HepG2 (cell line): ENCODE measurements around the gene ASCC2. TPM values are rescaled to one million over a fixed set of nuclear protein-coding genes. Genes with fewer than 3 reads are reported as not detected.

Source experiments
- ATAC-seq: fragments of 200-7000 bp; cut with Tn5 transposase; 3 replicates; pipeline ENCODE4 v1.9.1; 2020; ENCODE audit warnings: mild to moderate bottlenecking, moderate library complexity
- BruUV-seq: library from RNA; stranded (reverse); fragments of 400-500 nt; replicated peaks from 2 replicates; lab custom pipeline; 2021; lab: Mats Ljungman, UMichigan
- CTCF ChIA-PET: fragments of 300-600 bp; formaldehyde crosslinking; extraction: SDS; loops from one replicate; lab custom pipeline; 2021; ENCODE audit warnings: low total read pairs, inconsistent platforms, low intra/inter-chr PET ratio; lab: Yijun Ruan, JAX
- POLR2A ChIA-PET: fragments of 350-600 bp; sonication (Branson Sonifier 250); formaldehyde crosslinking; loops from one replicate; lab custom pipeline; 2020; ENCODE audit warnings: antibody characterized with exemption, inconsistent platforms; lab: Yijun Ruan, JAX
- DNase-seq: peaks from one replicate; pipeline ENCODE4 v3.0.0-alpha.2; 2015; ENCODE audit warnings: low spot score
- FAIRE-seq: peaks from 3 replicates; lab custom pipeline; 2011; peaks lifted over from hg19 to GRCh38; lab: Jason Lieb, UNC
- H2AFZ ChIP-seq: one replicate; pipeline ENCODE4 v1.6.1; 2011; ENCODE audit warnings: low read length, inconsistent platforms
- H3K27ac ChIP-seq: fragments of 300-600 bp; 3 replicates; pipeline ENCODE4 v1.8.0; 2011; ENCODE audit warnings: mixed run types, mild to moderate bottlenecking, mixed read lengths, low read length, inconsistent platforms; ENCODE audit not compliant: insufficient read depth; ENCODE audit errors: extremely low read length
- H3K27me3 ChIP-seq, 2 experiments: fragments of 200-600 bp in 1 of 2; 2 replicates in 1 of 2; 3 replicates in 1 of 2; pipeline versions ENCODE4 v1.6.0 to v1.8.0; 2011; ENCODE audit warnings: low read length in 2 of 2, mild to moderate bottlenecking in 2 of 2, moderate library complexity in 2 of 2, inconsistent platforms in 1 of 2; ENCODE audit not compliant: insufficient read depth in 2 of 2, control insufficient read depth in 1 of 2
- H3K36me3 ChIP-seq, 2 experiments: fragments of 200-600 bp in 1 of 2; replicated peaks in 1 of 2; 2 replicates in 1 of 2; 3 replicates in 1 of 2; pipeline versions ENCODE4 v1.5.1 to v1.8.0; 2011; ENCODE audit warnings: low read length in 2 of 2, inconsistent platforms in 1 of 2; ENCODE audit not compliant: insufficient read depth in 2 of 2, control insufficient read depth in 1 of 2
- H3K4me1 ChIP-seq: 2 replicates; pipeline ENCODE4 v1.5.1; 2012; ENCODE audit warnings: low read length, inconsistent platforms; ENCODE audit not compliant: insufficient read depth
- H3K4me2 ChIP-seq: 2 replicates; pipeline ENCODE4 v1.6.0; 2011; ENCODE audit warnings: low read depth, low read length, inconsistent platforms
- H3K4me3 ChIP-seq, 3 experiments: fragments of 200-600 bp in 1 of 3; sonication (generic), shearing (Covaris generic) in 1 of 3; replicated peaks in 1 of 3; 2 replicates each; pipeline ENCODE4 v1.5.1; 2011 to 2016; ENCODE audit warnings: low read length in 3 of 3, inconsistent platforms in 2 of 3, low read depth in 2 of 3, mild to moderate bottlenecking in 2 of 3, control low read depth in 1 of 3, mixed read lengths in 1 of 3; ENCODE audit not compliant: insufficient read depth in 1 of 3
- H3K79me2 ChIP-seq: one replicate; pipeline ENCODE4 v1.6.1; 2011; ENCODE audit warnings: low read length, inconsistent platforms; ENCODE audit not compliant: insufficient read depth
- H3K9ac ChIP-seq: 2 replicates; pipeline ENCODE4 v1.6.0; 2011; ENCODE audit warnings: mild to moderate bottlenecking, low read depth, low read length, inconsistent platforms; ENCODE audit not compliant: insufficient read depth
- H3K9me3 ChIP-seq: 2 replicates; pipeline ENCODE4 v1.5.1; 2012; ENCODE audit warnings: mild to moderate bottlenecking, low read length
- H4K20me1 ChIP-seq: 2 replicates; pipeline ENCODE4 v1.6.0; 2011; ENCODE audit warnings: inconsistent platforms, mild to moderate bottlenecking, low read length, moderate library complexity; ENCODE audit not compliant: insufficient read depth
- CEBPG ChIP-seq: IDR thresholded peaks from 2 replicates; pipeline ENCODE4 v1.6.1; 2016
- DMAP1 ChIP-seq: IDR thresholded peaks from 2 replicates; pipeline ENCODE4 v1.6.1; 2016
- GATAD1 ChIP-seq: IDR thresholded peaks from 2 replicates; pipeline ENCODE4 v1.6.1; 2016; ENCODE audit warnings: missing genetic modification reagents, missing compliant biosample characterization
- RARA ChIP-seq: IDR thresholded peaks from 2 replicates; pipeline ENCODE4 v1.6.1; 2016; ENCODE audit warnings: missing genetic modification reagents, missing compliant biosample characterization
- SMAD9 ChIP-seq: sonication (generic); formaldehyde crosslinking; IDR thresholded peaks from 2 replicates; pipeline ENCODE4 v1.5.1; 2020; ENCODE audit warnings: mild to moderate bottlenecking, missing genetic modification reagents
- ZNF12 ChIP-seq: sonication (generic); formaldehyde crosslinking; IDR thresholded peaks from 2 replicates; pipeline ENCODE4 v1.5.0; 2020; ENCODE audit warnings: missing genetic modification reagents
- ZNF230 ChIP-seq: sonication (generic); formaldehyde crosslinking; IDR thresholded peaks from 2 replicates; pipeline ENCODE4 v1.4.0; 2020; ENCODE audit warnings: mild to moderate bottlenecking, missing genetic modification reagents
- ZNF552 ChIP-seq: sonication (generic); formaldehyde crosslinking; IDR thresholded peaks from 2 replicates; pipeline ENCODE4 v1.9.0; 2022; ENCODE audit warnings: missing genetic modification reagents, mild to moderate bottlenecking, borderline replicate concordance
- ZNF768 ChIP-seq: sonication (generic); formaldehyde crosslinking; IDR thresholded peaks from 2 replicates; pipeline ENCODE4 v1.4.0; 2020; ENCODE audit warnings: missing genetic modification reagents
- ZNF770 ChIP-seq: sonication (generic); formaldehyde crosslinking; IDR thresholded peaks from 2 replicates; pipeline ENCODE4 v1.5.0; 2020; ENCODE audit warnings: mild to moderate bottlenecking, missing genetic modification reagents
- WGBS: methylation state at CpG from one replicate; pipeline ENCODE4 v1.1.6; 2017; ENCODE audit warnings: low lambda C conversion rate; 5-methylcytosine and 5-hydroxymethylcytosine counted together
- in situ Hi-C: cut with HindIII; loops from 2 replicates; pipeline ENCODE4 v1.10.0; 2017; ENCODE audit warnings: low pct_unique_long_range_greater_than_20kb; ENCODE audit not compliant: extremely low pct_ligation_motif_present
- intact Hi-C: fragments of 100-400 bp; cut with micrococcal nuclease; formaldehyde crosslinking; loops from one replicate; pipeline ENCODE4 v1.10.0; 2022; ENCODE audit not compliant: unreplicated experiment
- polyA plus RNA-seq, 8 experiments: library from polyadenylated mRNA; depleted of rRNA in 3 of 8; stranded (reverse) in 7 of 8; unstranded in 1 of 8; fragments of >200 nt; fragmentation: Illumina TruSeq in 4 of 8; extraction: Trizol in 4 of 8; gene quantifications; 2 replicates each; pipeline versions ENCODE4 v1.2.1 to v1.2.3, GENCODE V29; 2011 to 2016; ENCODE audit warnings: low read depth in 4 of 8, missing spikeins in 1 of 8, mixed read lengths in 1 of 8; ENCODE audit not compliant: insufficient read depth in 1 of 8
- total RNA-seq, 5 experiments: library from RNA; depleted of rRNA; stranded (reverse); fragments of >200 nt; fragmentation: Illumina TruSeq; extraction: Trizol; gene quantifications; 2 replicates each; pipeline ENCODE4 v1.2.3, GENCODE V29; 2016; ENCODE audit warnings: low read depth in 1 of 5
- TF ChIP-seq, protein P1 (sequence below): IDR thresholded peaks from 2 replicates; pipeline ENCODE4 v1.6.1; 2018; ENCODE audit warnings: missing genetic modification reagents

Gene ASCC2
- total and polyA plus RNA-seq, 2 of the 13 experiments (the other 11 are each of a cell fraction or from before 2014, with no cell fraction given): 26.2 to 26.3 TPM

- ATAC-seq (peak; percentile 72), FAIRE-seq (peak; percentile 30)
- peaks cover 29 to 66% of the 10 kb centered on the region in 2 experiments for H3K36me3 ChIP-seq
- peaks cover 48% of the 10 kb centered on the region for H3K4me1 ChIP-seq
- H3K27ac ChIP-seq: no peak overlapping the region
- H3K4me3 ChIP-seq: no peak overlapping the region
- in situ Hi-C loops (no loop called here), intact Hi-C loops (no loop called here)
- no peaks in the 10 kb centered on the region for H3K9me3 ChIP-seq
- 4% methylated on average over 2 of the region's 2 CpGs for WGBS
- no peaks in the 10 kb centered on the region for H3K79me2 ChIP-seq
- H4K20me1 ChIP-seq: no peaks in the 10 kb centered on the region
- TF ChIP-seq ZNF12 (CRISPR knock-in tag) (no peak), CEBPG (CRISPR knock-in tag) (peak; percentile 42; the same call in 1 of the 2 replicates), RARA (CRISPR knock-in tag) (0 out of 2 replicates have a peak, but pooled peaks have one; percentile 8), DMAP1 (CRISPR knock-in tag) (no peak), ZNF768 (CRISPR knock-in tag) (peak; percentile 76; the same call in 1 of the 2 replicates), ZNF770 (CRISPR knock-in tag) (peak; percentile 82), SMAD9 (CRISPR knock-in tag) (no peak), ZNF230 (CRISPR knock-in tag) (no peak), GATAD1 (CRISPR knock-in tag) (no peak), ZNF552 (CRISPR knock-in tag) (no peak)
- TF ChIP-seq, protein P1, sequence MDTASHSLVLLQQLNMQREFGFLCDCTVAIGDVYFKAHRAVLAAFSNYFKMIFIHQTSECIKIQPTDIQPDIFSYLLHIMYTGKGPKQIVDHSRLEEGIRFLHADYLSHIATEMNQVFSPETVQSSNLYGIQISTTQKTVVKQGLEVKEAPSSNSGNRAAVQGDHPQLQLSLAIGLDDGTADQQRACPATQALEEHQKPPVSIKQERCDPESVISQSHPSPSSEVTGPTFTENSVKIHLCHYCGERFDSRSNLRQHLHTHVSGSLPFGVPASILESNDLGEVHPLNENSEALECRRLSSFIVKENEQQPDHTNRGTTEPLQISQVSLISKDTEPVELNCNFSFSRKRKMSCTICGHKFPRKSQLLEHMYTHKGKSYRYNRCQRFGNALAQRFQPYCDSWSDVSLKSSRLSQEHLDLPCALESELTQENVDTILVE (CRISPR knock-in tag): no peak
- TF ChIP-seq, all 625 proteins: peak for 4
- Histone ChIP-seq H2AFZ (no peak overlapping the region), H3K27me3 (no peaks in the 10 kb centered on the region), H3K9ac (no peak overlapping the region), H3K4me2 (no peak overlapping the region; the same call in 1 of the 2 replicates)
- DNase-seq: peak; percentile 25
- ChIA-PET CTCF (no interaction called here), POLR2A (interaction anchor here (0.9 to 1.0 kb wide), 2 partner anchors 12 to 45 kb away, joined by 4 read pairs; partner anchors contain the start of genes UQCR10 and ZMAT5)
- no TSS peak for BruUV-seq
Observed at GRCh38 chr22:29811377-29811776, 26.7 kb downstream of the ASCC2 start.
